HG03565 (cell line): ENCODE measurements around the gene FBXO41.

Experiments used
- ATAC-seq: cut with Tn5 transposase; IDR thresholded peaks from one replicate; pipeline ENCODE4 v1.9.1; 2021; ENCODE audit warnings: mild to moderate bottlenecking, moderate library complexity; ENCODE audit not compliant: unreplicated experiment

Gene FBXO41

DNA sequence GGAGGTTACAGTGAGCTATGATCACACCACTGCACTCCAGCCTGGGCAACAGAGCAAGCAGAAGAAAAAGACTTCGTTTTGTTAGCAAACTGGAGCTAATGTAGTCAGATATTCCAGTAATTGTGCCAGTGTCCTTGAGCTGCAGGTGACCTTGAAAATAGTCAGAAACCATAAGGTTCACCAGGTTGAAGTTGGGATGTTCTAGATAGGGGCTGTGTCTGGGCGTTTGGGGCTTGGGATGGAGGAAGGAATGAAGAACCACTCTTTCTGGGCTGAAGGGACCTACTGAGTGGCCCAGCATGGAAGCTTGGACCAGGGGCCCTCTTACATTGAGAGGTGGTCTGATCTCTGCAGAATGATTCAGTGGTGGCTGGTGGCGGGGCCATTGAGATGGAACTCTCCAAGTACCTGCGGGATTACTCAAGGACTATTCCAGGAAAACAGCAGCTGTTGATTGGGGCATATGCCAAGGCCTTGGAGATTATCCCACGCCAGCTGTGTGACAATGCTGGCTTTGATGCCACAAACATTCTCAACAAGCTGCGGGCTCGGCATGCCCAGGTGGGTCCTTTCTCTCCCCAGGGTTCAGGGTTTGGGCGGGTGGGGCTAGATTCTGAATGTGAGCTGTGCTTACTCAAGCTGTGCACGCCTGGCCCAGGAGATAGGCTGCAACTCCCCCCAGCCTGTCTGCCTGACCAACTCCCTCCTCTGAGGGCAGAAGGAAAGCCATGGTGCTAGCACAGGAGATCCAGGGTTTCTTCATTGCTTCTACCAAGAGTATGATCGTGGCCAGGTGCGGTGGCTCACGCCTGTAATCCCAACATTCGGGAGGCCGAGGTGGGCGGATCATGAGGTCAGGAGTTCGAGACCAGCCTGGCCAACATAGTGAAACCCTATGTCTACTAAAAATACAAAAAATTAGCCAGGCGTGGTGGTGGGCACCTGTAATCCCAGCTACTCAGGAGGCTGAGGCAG is 33.1 kb downstream of the FBXO41 start:
- ATAC-seq = no peak

DNA sequence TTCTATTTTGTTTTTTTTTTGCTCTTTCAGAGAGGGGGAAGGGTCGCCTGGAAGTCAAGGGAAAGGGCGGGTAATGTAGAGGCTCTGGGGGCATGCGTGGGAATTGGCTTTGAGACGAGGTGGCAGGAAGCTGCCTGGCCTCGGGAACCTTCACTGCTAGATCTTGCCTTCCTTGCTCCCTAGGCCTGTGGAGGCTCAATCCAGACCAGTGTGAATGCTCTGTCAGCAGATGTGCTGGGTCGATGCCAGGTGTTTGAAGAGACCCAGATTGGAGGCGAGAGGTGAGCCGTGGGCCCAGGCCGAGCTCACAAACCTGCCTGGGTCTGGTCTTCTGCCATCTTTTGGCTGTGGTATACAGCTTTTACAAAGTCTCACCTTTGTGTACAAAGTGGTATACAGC is 34.6 kb downstream of the FBXO41 start:
- no peak for ATAC-seq

DNA sequence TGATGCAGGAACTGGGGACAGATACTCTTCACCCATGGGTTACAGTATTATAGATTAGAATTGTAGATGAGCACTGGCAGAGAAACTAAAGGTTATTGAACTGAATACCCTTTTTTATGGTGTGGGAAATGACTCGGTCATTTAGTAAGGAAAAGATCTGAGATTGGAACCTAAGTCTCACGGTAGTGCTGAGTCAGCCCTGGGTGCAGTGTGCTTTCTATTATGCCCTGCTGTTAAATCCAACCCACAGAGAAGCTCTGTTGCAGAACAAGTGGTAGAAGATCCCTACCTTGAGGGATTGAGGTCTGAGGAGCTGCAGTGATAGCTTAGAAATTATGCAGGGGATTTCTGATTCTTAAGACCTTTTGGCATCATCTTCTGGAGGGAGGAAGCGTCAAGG is 37.4 kb downstream of the FBXO41 start:
- no peak for ATAC-seq

DNA sequence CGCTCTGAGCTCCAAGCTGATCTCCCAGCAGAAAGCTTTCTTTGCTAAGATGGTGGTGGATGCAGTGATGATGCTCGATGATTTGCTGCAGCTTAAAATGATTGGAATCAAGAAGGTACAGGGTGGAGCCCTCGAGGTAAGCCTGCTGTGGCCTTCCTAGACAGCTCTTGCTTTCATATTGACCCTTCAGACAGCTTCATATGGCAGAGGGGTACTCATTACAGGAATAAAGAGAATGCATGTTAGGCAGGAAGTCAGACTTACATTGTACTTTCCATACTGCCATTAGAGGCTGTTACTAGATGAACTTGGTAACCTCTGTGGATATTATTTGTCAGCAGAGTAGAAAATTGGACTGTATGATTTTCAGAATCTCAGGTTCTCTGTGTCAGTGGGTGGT is 39.7 kb downstream of the FBXO41 start:
- ATAC-seq = no peak

DNA sequence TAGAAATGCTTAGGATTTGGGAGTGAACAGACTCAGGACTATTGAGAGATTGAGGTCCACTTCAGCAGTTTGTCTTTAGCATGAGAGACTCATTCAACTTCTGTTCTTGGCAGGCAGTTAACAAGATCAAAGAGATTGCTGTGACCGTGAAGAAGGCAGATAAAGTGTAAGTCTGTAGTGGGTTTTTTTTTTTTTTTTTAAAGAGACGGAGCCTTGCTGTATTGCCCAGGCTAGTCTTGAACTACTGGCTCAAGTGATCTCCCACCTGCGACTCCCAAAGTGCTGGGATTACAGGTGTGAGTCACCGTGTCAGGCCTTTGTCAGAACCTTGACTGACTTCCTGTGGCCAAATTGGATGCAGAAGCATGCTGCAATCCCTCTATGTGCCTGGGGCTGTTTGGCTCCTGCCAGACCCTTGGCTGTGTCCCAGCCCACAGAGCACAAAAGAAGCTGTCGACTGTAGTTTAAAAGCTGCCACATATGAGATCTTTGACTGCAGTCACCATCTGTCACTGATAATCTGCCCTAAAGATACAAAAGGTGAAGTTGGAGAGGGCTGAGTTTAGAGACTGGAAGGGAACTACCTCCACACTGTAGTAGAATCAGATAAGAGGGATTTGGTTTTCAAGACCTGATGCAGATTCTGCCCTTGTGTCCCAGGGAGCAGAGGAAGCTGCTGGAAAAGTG is 40.3 kb downstream of the FBXO41 start:
- ATAC-seq = no peak

DNA sequence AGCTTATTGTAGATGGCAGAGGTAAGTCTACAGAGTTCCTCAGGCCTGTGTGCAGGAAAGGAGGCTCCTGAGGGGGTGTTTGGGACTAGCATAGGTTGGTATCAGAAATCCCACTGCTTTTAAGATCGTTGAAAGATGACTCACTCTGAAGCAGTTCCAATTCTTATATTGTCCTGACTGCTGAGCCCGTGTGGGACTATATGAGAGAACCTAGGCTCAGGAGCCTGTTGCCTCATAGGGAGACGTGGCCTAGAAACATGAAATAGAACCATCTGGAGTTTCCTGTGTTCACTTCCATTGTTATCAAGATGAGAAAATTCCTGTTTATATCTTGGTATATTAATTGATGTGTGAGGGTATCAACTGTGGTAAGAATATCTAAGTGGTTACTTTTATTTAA is 44.5 kb downstream of the FBXO41 start:
- no peak for ATAC-seq

DNA sequence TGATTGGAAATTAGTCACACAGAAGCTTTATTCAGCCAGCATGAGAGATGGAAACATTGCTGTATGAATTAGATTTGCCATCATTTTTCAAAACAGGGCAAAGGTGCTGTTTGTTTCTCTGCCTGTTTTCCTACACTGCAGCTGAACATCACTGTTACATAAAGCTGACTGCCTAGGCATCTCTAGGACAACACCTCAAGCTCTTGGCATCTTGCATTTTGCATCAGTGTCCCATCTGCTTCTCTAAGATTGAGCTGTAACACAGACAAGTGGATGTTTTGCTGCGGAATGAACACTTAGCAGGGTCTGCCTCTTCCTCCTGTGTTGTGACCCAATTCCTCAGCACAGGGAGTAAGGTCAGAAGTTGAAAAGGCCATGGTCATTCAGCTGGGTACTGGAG is 45.3 kb downstream of the FBXO41 start:
- no peak for ATAC-seq

DNA sequence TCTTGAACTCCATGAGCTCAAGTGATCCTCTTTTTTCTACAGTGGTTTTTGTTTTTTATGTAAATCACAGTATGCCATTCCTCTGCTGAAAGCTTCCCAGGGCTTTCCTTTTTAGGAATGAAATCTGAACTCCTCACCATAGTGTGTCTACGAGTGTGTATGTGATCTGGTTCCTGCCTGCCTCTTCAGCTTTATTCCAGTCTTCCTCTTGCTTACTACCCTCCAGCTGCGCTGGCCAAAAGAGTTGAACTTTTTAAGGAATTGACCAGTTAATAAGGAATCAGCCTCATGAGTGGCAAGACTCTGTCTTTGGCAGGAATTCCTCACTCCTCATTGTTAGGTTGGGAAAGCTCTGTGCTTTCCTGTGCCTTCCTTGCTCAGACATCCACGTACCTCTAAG is 46.1 kb downstream of the FBXO41 start:
- no peak for ATAC-seq

DNA sequence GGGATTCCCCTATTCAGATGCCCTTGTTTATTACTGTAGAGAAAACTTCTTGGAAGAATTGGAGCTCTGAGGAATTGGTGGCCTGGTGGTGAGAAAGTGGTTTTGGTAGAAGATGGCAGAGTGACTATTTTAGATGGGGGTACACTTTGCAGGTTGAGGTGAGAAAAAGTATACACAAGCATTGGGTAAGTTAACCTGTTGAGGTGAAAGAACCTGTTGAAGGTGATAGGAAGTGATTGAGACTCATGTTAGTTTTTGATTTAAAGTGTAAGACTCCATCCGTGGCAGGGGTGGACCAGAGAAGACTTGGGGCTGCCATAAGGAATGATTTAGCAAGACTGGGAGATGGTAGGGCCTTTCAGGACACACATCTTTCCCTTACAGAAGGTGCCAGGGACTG is 47.1 kb downstream of the FBXO41 start:
- ATAC-seq = no peak

DNA sequence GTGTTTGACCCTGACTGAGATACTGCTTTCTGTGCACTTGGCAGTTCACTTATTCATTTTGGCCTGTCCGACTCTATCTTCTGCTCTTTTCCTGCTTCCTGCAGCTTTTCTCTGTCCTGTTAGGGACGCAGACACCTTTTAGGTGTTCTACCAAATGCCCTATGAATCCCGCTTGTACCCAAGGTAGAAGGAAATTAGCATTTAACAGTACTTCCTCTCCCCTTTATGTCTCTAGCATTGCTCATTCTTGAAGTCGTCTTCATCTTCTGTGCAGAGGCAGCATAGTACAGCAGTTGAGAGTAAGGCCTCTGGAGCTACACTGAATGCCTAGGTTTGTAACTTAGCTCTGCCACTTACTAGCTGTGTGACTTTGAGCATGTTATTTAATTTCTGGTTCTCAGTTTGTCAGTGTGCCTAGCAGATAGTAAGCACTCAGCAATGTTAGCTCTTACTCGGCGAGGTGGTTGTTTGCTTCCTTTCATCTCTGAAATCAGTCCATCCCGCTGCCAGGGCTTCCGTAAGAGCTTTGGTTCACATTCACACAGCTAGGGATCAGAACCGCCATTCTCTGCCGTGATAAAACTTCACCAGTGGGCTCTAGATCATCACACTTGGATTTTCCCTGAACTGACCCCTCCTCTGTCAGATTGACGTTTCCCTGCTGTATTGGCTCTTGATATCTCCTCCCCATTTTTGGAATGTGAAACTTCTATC is 48.8 kb downstream of the FBXO41 start:
- ATAC-seq = no peak

DNA sequence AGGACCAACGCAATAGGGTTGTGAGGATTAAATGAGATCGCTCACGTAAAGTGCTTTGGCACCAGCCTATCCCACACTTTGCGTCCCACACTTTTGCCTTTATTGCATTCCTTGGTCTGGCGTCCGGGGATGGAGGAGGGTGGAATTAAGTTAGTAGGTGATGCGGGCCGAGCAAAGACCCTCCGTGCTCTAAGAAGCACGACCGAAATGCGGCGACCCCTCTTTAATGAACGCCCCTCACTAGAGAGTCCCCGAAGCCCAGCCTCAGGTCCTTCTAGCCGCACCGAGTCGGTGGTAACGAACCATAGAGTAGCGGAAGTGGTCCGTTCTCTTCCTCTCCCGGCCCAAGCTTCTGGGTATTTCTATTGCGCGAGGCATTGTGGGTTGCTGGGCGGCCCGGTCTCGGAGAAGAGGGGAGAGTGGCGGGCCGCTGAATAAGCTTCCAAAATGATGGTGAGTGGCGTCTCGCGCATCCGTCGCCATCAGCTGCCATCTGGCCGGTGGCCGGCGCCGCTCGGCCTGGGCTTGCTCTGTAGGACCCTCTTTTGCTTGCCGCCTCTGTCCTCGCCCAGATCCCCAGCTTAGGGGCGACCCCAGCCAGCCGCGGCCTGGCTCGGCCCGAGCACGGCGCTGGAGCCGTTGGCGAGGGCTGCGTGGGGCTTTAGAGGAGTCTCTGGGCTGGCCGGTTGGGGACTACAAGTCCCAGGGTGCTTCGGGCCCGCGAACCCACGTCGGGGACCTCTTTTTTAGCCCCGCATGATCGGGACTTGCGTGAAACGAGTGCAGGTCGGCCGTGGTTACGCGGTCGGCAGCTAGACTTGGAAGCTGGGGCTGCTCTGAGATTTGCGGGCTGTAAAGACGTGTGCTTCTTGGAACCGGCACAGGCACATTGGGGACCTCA is 50.1 kb downstream of the FBXO41 start, which contains the start of gene CCT7:
Gene CCT7 (plus strand): TSS at position 377 of the 901 bp plus-strand sequence. CDS start 71 bp downstream, at position 448.
- peak; percentile 44 for ATAC-seq

DNA sequence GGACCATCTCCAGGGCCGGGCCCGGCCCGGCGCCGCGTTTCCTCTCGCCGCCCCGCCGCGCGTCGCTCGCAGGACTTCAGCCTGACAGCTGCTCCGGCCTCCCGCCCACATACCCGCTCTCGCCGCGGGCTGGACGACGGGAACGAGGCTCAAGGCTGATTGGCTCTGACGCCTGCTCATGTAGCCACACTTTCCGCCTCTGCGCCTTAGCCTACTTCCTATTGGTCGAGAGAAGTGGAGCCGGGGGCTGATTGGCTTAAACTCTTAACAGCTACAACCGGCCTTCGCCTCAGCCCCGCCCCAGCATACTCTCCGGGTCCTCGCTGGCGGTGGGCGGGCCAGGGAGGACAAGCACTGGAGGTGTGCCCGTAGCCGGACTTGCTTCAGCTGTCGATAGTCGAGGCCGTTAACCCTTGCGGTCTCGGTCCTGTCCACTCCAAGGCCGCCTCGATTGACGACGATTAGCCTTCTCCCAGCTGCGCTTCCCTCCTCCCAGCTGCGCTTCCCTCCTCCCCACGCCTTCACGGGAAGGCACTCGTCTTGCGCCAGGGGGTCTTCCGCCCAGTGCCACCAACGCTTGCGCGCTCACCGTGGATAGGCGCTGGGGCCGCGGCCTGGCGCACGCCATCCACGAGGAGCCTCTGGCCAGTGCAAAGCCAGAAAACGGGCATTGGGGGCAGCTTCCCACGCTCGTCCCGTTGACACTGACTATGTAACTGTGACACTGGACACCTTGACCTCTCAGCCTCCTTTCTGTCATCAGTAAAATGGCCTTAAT is 50.9 kb downstream of the FBXO41 start, which contains the start of gene PRADC1:
Gene PRADC1 (minus strand): TSS at position 86 of the 778 bp plus-strand sequence. CDS start 79 bp downstream, at position 7.
- peak; percentile 90 for ATAC-seq

DNA sequence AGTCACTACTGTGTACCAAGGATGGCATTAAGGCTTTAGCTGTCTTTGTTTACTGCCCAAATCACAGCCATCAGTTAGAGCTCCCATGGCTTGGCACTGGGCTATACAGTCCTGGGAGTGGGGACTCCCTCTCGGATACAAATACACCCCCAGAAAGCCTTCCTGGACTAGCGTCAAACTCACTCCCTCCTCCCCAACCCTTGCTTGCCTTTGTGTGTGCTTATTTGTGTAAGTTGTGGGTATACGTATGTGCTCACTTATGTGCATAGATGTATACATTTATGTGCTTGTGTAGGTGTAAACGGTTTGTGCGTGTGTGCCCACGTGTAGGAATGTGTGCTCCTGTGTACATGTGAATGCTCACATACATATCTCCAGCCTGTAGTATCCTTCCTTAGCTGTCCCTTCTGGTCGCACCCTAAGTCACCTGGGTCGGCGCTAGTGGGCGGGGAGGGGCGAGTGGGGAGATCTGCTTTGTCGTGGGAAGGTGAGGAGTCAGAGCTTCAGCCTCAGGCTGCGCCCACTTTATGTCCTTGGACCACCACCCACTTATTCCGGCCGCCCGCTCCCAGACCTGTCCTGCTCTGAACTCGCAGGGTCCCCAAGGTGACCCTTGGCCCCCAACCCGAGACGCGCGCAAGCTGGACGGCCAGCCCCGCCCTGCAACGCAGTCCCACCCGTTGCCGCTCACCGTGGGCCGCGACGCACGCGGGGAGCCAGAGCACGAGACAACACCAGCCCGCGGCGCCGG is 51.7 kb downstream of the FBXO41 start:
- peak; percentile 1 for ATAC-seq

DNA sequence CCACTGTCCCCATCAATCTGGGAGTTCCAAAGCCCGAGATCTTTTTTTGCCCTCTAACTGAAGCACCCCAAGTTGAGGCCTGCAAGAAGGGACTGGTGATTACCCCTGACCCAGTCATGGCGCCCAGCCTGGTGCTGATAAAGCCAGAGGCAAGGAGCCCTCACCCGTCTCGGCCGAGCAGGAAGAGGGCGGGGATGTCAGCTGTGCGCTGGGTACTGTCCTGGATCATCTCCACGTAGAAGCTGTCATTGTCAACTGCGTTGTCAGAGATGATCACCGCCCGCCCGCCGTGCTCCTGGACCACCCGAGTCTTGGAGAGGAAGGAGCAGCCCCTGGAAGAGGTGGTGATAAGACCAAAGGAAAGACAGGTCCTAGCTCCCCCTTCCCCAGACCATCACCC is 55.6 kb downstream of the FBXO41 start:
- ATAC-seq = no peak

DNA sequence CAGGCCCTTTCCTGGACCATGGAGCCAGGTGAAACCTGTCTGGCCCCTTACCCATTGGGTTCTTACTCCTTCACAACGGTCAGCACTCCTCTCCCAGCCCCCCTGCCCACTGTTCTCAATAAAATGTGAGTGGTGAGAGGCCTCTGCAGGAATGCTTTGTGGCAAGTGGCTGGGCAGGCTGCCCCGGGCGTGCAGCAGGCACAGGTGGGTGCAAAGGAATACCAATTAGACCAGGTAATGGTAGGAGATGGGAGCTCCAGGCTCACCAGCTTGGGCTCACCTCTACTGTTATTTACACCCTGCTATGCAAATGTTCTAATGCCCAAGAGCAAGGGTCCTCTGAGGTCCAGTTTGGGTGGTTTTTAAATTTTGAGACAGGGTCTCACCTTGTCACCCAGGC is 57.2 kb downstream of the FBXO41 start:
- no peak for ATAC-seq

DNA sequence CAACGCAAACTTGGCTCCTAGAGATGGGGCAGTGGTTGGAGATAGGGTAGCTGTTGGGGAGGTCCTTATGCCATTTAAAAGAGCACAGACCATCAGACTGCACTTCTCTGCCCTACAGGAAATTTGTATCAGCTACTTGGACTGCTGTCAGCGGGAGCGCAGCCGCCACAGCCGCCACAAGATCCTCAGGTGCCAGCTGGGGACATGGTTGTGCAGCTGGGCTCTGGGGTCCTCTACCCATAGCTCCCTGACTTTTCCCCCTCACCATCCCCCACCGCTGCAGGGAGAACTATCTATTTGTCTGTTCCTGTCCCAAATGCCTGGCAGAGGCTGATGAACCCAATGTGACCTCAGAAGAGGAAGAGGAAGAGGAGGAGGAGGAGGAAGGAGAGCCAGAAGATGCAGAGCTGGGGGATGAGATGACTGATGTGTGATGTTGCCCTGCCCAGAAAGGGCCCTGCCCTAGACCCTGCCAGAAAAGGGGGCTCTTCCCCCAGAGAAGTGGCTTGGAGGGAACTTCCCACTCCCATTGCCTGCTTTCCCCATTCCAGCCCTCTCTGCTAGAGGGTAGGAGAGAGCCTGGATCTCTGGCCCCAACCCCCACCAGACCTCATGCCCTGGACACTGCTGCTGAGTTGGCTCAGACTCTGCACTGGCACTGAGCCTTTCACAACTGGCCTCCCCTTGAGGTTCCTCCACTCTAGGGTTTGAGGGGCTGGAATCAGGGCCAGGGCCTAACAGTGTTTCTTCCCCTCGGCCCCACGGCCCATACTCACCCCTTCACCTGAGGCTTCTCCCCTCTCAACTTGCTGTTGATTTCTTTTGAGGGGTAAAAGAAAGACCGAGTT is 58.5 kb downstream of the FBXO41 start:
- ATAC-seq = no peak

DNA sequence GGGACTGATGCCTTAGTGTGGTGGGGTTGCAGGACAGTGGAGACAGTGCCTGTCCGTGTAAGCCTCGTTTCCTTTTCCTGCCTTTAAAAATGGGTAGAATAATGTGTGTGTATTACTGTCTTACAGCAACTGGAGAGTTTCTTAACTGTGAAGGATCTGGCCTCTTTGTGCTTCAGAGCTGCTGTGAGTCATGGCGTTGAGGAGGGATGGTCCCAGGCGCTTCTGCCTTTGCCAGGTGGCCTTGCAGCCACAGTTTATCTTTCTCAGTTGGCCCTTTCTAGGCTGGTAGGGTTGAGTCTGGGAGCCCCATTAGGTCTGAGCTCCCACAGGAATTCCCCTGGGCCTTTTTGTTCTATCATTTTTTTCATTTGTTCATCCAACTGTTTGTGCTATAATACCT is 60.5 kb downstream of the FBXO41 start:
- ATAC-seq = no peak

DNA sequence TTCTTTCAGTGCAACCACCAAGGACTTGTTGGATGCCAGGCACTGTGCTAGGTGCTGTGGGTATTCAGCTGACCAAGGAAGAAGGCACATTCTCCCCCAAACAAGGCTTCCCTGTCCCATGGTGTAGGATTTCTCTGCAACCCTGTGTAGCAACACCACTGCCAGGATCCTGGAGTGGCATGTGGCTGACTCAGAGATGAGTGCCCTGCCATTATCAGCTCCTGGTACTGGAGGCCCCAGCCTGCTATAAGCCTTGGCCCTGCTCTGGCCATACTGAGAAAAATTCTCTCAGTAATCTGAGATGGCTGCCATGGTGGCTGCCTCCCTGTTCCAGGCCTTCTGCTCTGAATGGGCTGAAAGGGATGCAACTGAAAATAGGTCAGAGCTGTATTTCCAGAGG is 66.0 kb downstream of the FBXO41 start:
- no peak for ATAC-seq
